ENCODE data around the gene PLEKHG2.

PLEKHG2 gene

DNA sequence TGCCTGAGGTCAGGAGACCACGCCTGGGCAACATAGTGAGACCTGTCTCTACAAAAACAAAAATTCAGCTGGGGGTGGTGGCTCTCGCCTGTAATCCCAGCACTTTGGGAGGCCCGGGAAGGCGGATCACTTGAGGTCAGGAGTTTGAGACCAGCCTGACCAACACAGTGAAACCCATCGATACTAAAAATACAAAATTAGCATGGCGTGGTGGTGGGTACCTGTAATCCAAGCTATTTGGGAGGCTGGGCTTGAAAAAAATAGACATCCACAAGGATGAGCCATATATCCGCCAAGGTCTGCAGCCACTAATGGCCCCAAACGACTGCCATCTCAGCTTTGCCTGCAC is 20.2 kb downstream of the PLEKHG2 start:
- H3K36me3 ChIP-seq (replicated peaks; ENCODE audit: low read depth, low read length), result peaks cover 35% of the 10 kb centered on the region
- no peak overlapping the region for H3K9ac ChIP-seq (ENCODE audit: low read length)
- no peak overlapping the region for H2AFZ ChIP-seq (ENCODE audit: low read depth, low read length)
- peaks cover 20% of the 10 kb centered on the region for H4K20me1 ChIP-seq (ENCODE audit: insufficient read depth, low read length)
- peaks cover 47% of the 10 kb centered on the region for H3K4me1 ChIP-seq (ENCODE audit: low read length)
- H3K27ac ChIP-seq (ENCODE audit: low read length), result no peak overlapping the region
- H3K4me2 ChIP-seq (ENCODE audit: low read length), result no peak overlapping the region
- TF ChIP-seq EZH2phosphoT487 (IDR thresholded peaks at IDR 0.05; ENCODE audit: low read depth), result no peak
- TF ChIP-seq, protein P1, sequence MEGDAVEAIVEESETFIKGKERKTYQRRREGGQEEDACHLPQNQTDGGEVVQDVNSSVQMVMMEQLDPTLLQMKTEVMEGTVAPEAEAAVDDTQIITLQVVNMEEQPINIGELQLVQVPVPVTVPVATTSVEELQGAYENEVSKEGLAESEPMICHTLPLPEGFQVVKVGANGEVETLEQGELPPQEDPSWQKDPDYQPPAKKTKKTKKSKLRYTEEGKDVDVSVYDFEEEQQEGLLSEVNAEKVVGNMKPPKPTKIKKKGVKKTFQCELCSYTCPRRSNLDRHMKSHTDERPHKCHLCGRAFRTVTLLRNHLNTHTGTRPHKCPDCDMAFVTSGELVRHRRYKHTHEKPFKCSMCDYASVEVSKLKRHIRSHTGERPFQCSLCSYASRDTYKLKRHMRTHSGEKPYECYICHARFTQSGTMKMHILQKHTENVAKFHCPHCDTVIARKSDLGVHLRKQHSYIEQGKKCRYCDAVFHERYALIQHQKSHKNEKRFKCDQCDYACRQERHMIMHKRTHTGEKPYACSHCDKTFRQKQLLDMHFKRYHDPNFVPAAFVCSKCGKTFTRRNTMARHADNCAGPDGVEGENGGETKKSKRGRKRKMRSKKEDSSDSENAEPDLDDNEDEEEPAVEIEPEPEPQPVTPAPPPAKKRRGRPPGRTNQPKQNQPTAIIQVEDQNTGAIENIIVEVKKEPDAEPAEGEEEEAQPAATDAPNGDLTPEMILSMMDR (IDR thresholded peaks at IDR 0.05; ENCODE audit: low read depth, low read length), result no peak
- H3K27me3 ChIP-seq (ENCODE audit: low read depth, low read length), result no peaks in the 10 kb centered on the region
- H3K9me3 ChIP-seq (ENCODE audit: insufficient read depth, low read length), result no peaks in the 10 kb centered on the region
- H3K4me3 ChIP-seq (ENCODE audit: low read length), result no peak overlapping the region
- H3K79me2 ChIP-seq (ENCODE audit: low read length), result peaks cover 30% of the 10 kb centered on the region

DNA sequence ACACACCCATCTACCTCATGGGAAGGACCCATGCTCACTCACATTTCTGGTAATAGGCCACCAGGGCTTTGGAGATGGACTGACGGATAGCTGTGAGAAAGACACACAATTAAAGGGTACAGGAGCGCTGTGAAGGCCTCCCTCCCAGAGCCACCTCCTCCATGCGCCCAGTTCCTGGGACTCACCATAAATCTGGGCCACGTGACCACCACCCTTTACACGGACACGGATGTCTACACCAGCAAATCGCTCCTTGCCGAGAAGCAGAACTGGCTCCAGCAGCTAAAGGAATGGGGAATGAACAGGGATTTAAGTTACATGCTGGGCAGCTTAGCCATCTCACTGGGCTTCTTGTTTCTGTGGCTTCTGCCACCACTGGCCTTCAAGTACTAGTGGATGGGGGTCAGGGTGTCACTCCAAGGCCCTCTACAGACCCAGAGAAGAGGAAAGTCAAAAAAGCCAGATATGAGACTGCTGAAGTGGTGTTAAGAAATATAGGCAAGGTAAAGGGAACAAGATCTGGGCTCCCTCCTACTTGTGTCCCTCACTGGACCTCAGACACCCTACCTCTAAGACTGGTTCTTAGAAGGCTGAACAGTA is 21.1 kb downstream of the PLEKHG2 start:
- Histone ChIP-seq H3K9ac (ENCODE audit: low read length) (peak overlapping the region; percentile 100; the same call in 1 of the 2 replicates), H3K27me3 (ENCODE audit: low read depth, low read length) (no peaks in the 10 kb centered on the region), H3K4me3 (ENCODE audit: low read length) (no peak overlapping the region), H3K79me2 (ENCODE audit: low read length) (peaks cover 30% of the 10 kb centered on the region), H3K4me2 (ENCODE audit: low read length) (peak overlapping the region; percentile 66), H2AFZ (ENCODE audit: low read depth, low read length) (no peak overlapping the region), H3K4me1 (ENCODE audit: low read length) (peaks cover 47% of the 10 kb centered on the region), H4K20me1 (ENCODE audit: insufficient read depth, low read length) (peaks cover 20% of the 10 kb centered on the region), H3K27ac (ENCODE audit: low read length) (peak overlapping the region; percentile 72; the same call in 1 of the 2 replicates), H3K9me3 (ENCODE audit: insufficient read depth, low read length) (no peaks in the 10 kb centered on the region), H3K36me3 (replicated peaks; ENCODE audit: low read depth, low read length) (peaks cover 35% of the 10 kb centered on the region)
- no peak for TF ChIP-seq EZH2phosphoT487 (IDR thresholded peaks at IDR 0.05; ENCODE audit: low read depth)
- TF ChIP-seq, protein P1 (IDR thresholded peaks at IDR 0.05; ENCODE audit: low read depth, low read length), result no peak

DNA sequence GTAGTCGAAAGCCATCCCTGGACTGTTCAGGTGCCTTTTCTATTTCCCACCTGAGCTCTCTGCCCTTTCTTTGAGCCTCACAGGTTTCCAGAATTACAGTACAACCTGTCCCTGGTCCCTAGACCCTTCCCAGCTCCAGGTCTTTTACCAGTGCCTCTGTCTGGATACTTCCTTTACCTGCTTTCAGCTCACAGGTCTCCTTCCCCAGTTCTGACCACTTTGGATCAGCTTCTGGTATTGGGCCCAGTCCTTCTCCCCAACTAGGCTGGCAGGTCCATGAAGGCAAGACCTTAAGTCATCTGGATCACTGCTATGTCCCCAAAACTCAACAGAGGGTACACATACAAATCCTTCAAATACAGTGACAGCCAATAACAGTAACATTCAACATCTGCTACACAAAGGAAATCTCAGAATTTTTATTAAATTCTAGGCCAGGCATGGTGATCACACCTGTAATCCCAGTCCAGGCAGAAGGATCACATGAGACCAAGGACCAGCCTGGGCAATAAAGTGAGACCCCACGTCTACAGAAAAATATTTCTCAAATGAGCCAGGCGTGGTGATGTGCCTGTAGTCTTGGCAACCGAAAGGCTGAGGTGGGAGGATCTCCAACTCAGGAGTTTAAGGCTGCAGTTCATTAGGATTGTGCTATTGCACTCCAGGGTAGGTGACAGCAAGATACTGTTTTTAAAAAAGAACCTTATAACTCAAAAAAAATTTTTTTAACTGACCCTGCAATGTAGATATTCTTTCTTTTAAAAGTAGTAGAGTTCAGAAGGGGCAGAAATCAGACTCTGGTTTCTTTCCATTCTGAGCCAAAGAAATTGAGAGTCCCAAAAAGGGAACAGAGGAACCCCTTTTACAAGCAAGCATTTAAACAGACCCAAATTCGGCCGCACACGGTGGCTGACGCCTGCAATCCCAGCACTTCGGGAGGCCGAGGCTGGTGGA is 21.9 kb downstream of the PLEKHG2 start:
- peaks cover 30% of the 10 kb centered on the region for H3K79me2 ChIP-seq (ENCODE audit: low read length)
- H3K9ac ChIP-seq (ENCODE audit: low read length), result peak overlapping the region; percentile 100
- peaks cover 47% of the 10 kb centered on the region for H3K4me1 ChIP-seq (ENCODE audit: low read length)
- H3K27ac ChIP-seq (ENCODE audit: low read length), result peak overlapping the region; percentile 72
- H2AFZ ChIP-seq (ENCODE audit: low read depth, low read length), result no peak overlapping the region
- peak overlapping the region; percentile 99 for H3K4me3 ChIP-seq (ENCODE audit: low read length)
- H3K4me2 ChIP-seq (ENCODE audit: low read length), result peak overlapping the region; percentile 66
- TF ChIP-seq, protein P1 (IDR thresholded peaks at IDR 0.05; ENCODE audit: low read depth, low read length), result no peak
- TF ChIP-seq EZH2phosphoT487 (IDR thresholded peaks at IDR 0.05; ENCODE audit: low read depth), result no peak
- H4K20me1 ChIP-seq (ENCODE audit: insufficient read depth, low read length), result peaks cover 20% of the 10 kb centered on the region
- peaks cover 35% of the 10 kb centered on the region for H3K36me3 ChIP-seq (replicated peaks; ENCODE audit: low read depth, low read length)
- no peaks in the 10 kb centered on the region for H3K27me3 ChIP-seq (ENCODE audit: low read depth, low read length)
- H3K9me3 ChIP-seq (ENCODE audit: insufficient read depth, low read length), result no peaks in the 10 kb centered on the region

Measured in OCI-LY3 (cell line).